Urinary bladder (tissue), 4 donors: Measurements from ENCODE around the gene KATNBL1. TPM values are rescaled to one million over a fixed set of nuclear protein-coding genes. Genes with fewer than 3 reads are reported as not detected.
"Not testable (repeated sequence)": the region's sequence is repeated elsewhere in the genome, so short reads cannot be mapped to it uniquely, and the experiment has no call there.

Experiments used
- DNase-seq: peaks from one replicate; pipeline ENCODE4 v3.0.0-alpha.2; 2015; ENCODE audit errors: extremely low spot score
- H3K27ac ChIP-seq: one replicate; pipeline ENCODE4 v1.5.1; 2013; ENCODE audit warnings: low read depth, mild to moderate bottlenecking, moderate library complexity
- H3K36me3 ChIP-seq: one replicate; pipeline ENCODE4 v1.6.1; 2013; ENCODE audit warnings: mild to moderate bottlenecking, moderate library complexity; ENCODE audit not compliant: insufficient read depth
- H3K4me1 ChIP-seq: one replicate; pipeline ENCODE4 v1.6.1; 2013; ENCODE audit warnings: mild to moderate bottlenecking, moderate library complexity; ENCODE audit not compliant: insufficient read depth
- H3K4me3 ChIP-seq: one replicate; pipeline ENCODE4 v1.5.1; 2013; ENCODE audit warnings: low read depth, low read length
- WGBS: extraction: QIAGEN DNeasy Blood & Tissue Kit; methylation state at CpG from one replicate; pipeline ENCODE4 v1.1.7; 2013; 5-methylcytosine and 5-hydroxymethylcytosine counted together
- polyA plus RNA-seq: library from polyadenylated mRNA; stranded (reverse); fragments of 200-250 nt; gene quantifications from one replicate; pipeline ENCODE4 v1.2.3, GENCODE V29; 2013
- total RNA-seq: library from RNA; depleted of rRNA; stranded (reverse); fragments of >200 nt; gene quantifications from one replicate; pipeline ENCODE4 v1.2.3, GENCODE V29; 2014
- donor health status: healthy with polysubstance abuse.
- donor health status: healthy.

Gene KATNBL1
- total and polyA plus RNA-seq, 2 donors, result 15.3 to 143 TPM

DNA sequence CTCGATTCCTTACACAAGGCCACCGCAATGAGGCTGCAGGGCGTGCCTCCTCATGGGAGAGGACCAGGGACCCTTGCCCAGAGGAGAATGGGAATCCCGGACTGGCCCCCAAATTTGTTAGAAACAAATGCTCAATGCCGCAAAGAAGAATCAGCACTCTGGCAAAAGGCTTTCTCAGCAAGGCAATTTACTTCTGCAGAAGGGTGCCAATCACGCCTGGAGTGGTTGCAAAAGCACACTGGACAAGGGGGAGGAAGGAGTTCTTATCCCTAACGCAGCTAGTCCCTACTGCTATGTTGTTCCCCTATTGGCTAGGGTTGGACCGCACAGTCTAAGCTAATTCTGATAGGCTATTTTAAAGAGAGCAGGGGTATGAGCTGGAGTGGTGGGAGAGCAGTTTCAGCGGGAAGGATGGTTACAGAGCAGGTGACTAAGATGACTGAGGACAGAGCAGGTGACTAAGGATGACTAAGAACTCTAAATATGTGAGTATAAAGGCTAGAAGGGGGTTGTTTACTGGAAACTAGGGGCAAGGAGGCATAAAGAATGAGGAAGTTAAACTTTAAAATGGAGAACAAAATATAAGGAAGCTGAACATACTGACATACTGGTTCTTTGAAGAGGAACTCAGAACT, 48.5 kb downstream of the KATNBL1 start:
- H3K4me1 ChIP-seq, result no peaks in the 10 kb centered on the region
- DNase-seq, result no peak
- H3K4me3 ChIP-seq, result no peak overlapping the region
- H3K36me3 ChIP-seq, result peaks cover 12% of the 10 kb centered on the region
- 82% methylated on average over 9 of the region's 9 CpGs for WGBS
- no peak overlapping the region for H3K27ac ChIP-seq

DNA sequence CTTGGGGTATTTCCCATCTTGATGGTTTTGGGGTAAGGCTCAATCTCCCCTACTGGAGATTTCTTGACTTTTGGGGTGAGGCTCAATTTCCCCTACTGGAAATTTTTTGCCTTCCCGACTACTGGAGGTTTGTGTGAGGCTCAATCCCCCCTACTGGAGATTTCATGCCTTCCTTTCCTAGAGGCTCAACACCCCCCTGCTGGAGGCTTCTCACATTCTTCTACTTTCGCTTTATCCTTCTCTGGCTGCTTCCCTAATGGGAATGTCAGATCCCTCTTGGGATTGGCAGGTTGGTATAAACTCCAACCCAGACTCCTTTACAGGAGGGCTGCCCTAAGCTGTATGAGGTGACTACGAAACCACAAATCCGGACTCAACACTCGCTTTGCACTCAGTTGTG, 49.2 kb downstream of the KATNBL1 start:
- over 99% methylated on average over 5 of the region's 5 CpGs for WGBS
- no peak overlapping the region for H3K27ac ChIP-seq
- peaks cover 12% of the 10 kb centered on the region for H3K36me3 ChIP-seq
- no peak overlapping the region for H3K4me3 ChIP-seq
- DNase-seq, result no peak
- H3K4me1 ChIP-seq, result no peaks in the 10 kb centered on the region

DNA sequence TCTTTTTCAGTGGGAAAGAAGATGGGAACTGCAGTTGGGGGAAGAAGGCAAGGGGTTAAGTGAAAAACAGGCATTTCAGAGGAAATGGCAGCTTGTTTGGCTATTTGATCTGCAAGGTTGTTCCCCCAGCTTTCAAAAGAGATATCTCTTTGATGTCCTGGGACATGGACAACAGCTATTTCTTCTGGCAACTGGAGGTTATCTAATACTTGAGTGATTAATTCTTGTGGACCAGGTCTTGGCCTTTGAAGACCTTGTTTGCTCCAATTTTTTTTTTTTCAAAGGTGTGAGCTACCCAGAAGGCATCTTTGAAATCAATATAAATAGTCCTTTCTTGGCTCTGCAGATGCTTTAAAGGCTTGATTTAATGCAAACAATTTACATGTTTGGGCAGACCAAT, 51.5 kb downstream of the KATNBL1 start:
- no peak overlapping the region for H3K27ac ChIP-seq
- DNase-seq, result no peak
- H3K36me3 ChIP-seq, result peaks cover 12% of the 10 kb centered on the region
- H3K4me1 ChIP-seq, result no peaks in the 10 kb centered on the region
- H3K4me3 ChIP-seq, result no peak overlapping the region

DNA sequence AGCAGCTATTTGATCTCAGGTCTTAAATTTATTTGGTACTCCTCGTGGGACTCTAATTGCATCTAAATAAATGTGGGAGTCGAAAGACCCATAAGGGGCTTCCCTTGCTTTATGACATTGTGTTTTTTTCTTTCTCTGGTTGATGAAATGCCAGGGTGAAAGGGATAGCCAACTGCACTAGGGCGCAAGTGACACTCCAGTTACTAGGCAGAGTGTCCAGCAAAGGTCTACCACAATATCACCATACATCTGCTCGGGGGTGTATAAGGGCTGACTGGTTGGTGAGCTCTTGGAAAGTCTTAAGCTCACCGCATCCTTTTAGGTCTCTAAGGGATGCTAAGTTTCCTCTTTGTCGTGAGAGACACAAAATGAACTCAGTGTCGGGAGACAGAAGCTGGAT, 54.0 kb downstream of the KATNBL1 start:
- Histone ChIP-seq H3K4me1 (no peaks in the 10 kb centered on the region), H3K36me3 (peaks cover 6% of the 10 kb centered on the region), H3K4me3 (no peak overlapping the region), H3K27ac (no peak overlapping the region)
- no peak for DNase-seq
- WGBS, result 91% methylated on average over 7 of the region's 7 CpGs

DNA sequence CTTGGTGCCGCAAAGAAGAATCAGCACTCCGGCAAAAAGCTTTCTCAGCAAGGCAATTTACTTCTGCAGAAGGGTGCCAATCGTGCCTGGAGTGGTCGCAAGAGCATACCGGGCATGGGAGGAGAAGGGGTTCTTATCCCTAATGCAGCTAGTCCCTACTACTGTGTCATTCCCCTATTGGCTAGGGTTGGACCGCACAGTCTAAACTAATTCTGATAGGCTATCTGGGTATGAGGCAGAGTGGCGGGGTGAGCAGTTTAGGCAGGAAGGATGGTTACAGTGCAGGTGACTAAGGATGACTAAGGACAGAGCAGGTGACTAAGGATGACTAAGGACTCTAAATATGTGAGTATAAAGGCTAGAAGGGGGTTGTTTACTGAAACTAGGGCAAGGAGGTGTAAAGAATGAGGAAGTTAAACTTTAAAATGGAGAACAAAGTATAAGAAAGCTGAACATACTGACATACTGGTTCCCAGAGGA, 55.1 kb downstream of the KATNBL1 start:
- 89% methylated on average over 7 of the region's 7 CpGs for WGBS
- H3K36me3 ChIP-seq, result peaks cover 3% of the 10 kb centered on the region
- H3K4me3 ChIP-seq, result no peak overlapping the region
- no peaks in the 10 kb centered on the region for H3K4me1 ChIP-seq
- DNase-seq, result no peak
- no peak overlapping the region for H3K27ac ChIP-seq

DNA sequence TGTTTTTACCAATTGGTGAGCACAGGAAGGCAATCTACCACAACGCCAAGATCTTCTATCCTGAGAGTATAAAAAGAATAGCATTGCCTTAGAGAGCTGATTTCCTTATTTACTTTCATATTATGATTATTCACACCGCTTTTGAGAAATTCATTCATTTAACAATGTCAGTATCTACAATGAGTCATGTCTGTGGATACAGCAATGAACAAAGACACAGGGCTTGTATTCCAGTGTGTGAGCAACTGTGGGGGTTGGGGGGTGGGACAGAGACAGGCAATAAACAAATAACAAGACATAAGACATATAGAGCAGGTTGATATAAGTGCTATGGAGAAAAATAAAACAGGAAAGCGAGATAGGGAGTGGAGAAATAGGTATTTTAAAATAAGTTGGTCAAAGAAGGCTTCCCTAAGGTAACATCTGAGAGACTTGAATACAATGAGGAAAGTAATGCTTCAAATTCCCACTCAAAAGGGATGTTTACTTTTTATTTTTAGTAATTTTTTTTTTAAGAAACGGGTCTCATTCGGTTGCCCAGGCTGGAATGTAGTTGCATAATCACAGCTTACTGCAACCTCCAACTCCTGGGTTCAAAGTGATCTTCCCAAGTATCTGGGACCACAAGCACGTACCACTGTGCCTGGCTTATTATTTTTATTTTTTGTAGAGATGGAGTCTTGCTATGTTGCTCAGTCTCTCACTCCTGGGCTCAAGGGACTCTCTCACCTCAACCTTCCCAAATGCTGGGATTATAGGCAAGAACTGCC, 62.3 kb downstream of the KATNBL1 start:
- Histone ChIP-seq H3K4me3 (no peak overlapping the region), H3K27ac (no peak overlapping the region), H3K36me3 (peaks cover 3% of the 10 kb centered on the region), H3K4me1 (no peaks in the 10 kb centered on the region)
- no peak for DNase-seq
- 60% methylated on average over 6 of the region's 6 CpGs for WGBS

DNA sequence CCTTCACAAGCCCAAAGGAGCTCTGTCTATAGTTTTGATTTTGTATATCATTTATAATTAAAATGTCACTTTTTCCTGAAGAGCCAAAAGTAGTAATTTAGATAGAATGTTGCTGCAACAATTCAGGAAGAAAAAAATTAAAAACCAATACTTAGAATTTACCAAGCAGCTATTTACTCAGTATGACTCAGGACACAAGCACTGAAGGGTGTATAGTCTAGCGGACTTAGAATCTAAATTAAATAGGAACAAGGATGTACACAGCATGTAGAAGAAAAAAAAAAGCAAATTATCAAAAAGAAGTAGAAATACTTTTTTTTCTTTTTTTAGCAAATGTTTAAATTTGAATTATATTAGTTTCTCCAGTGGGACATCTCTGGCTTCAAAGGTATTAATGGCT, 76.4 kb downstream of the KATNBL1 start:
- no peak for DNase-seq
- no peaks in the 10 kb centered on the region for H3K4me1 ChIP-seq
- H3K27ac ChIP-seq, result no peak overlapping the region
- WGBS, result 91% methylated on average over 1 of the region's 1 CpG
- no peak overlapping the region for H3K4me3 ChIP-seq
- H3K36me3 ChIP-seq, result no peaks in the 10 kb centered on the region

DNA sequence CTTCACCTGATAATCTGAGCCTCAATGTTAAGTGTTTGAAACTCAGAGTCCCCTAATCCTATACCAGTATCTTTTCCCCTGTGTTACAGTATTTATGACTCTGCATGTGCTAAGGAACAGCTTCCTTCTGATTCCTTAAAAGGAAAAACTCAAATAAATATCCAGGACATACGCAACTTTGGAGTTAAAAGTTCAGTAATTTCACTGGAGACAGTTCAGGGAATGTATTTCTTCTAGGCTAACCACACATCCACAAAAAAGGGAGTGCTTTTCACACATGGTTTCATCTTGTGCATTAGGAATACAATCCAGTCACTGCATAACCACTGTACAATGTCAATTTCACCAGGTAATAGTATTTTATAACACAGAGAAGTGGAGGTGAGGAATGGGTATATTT, 77.0 kb downstream of the KATNBL1 start:
- Histone ChIP-seq H3K36me3 (no peaks in the 10 kb centered on the region), H3K27ac (no peak overlapping the region), H3K4me1 (no peaks in the 10 kb centered on the region), H3K4me3 (no peak overlapping the region)
- DNase-seq, result no peak
- WGBS, result 75% methylated on average over 1 of the region's 1 CpG

DNA sequence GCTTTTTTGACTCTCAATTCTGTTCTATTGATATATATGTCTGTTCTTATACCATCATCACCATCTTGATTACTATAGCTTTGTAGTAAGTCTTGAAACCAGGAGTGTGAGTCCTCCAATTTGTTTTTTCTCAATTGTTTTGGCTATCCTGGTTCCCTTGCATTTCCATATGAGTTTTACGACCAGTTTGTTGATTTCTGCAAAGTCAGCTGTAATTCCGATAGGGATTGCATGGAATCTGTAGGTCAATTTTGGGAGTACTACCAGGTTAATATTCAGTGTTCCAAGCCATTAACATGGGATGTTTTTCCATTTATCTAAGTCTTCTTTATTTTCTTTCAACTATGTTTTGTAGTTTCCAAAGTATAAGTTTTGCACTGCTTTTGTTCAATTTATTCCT, 81.0 kb downstream of the KATNBL1 start:
- H3K4me1 ChIP-seq, result no peaks in the 10 kb centered on the region
- no peak overlapping the region for H3K27ac ChIP-seq
- H3K4me3 ChIP-seq, result no peak overlapping the region
- WGBS, result 45% methylated on average over 2 of the region's 2 CpGs
- H3K36me3 ChIP-seq, result no peaks in the 10 kb centered on the region
- no peak for DNase-seq

DNA sequence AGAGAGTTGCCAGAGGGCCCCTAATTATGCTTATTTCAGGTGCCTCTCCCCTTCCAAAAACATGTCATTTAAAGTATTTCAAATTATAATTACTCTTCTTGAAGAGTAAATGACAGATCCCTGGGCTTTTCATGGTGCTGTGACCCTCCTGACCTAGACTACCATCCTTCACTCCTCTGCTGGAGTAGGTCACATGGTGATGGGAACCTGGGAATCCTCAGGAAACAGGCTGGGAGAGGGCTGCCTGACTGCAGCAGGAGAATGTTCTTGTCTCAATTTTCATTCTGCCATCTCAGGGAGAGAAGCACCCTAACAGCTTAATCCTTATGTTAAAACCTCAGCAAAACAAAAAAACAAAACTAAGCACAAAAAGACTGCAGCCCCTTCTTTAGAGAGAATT, 83.4 kb downstream of the KATNBL1 start:
- no peak overlapping the region for H3K27ac ChIP-seq
- no peak for DNase-seq
- H3K4me3 ChIP-seq, result no peak overlapping the region
- H3K4me1 ChIP-seq, result no peaks in the 10 kb centered on the region
- no peaks in the 10 kb centered on the region for H3K36me3 ChIP-seq

DNA sequence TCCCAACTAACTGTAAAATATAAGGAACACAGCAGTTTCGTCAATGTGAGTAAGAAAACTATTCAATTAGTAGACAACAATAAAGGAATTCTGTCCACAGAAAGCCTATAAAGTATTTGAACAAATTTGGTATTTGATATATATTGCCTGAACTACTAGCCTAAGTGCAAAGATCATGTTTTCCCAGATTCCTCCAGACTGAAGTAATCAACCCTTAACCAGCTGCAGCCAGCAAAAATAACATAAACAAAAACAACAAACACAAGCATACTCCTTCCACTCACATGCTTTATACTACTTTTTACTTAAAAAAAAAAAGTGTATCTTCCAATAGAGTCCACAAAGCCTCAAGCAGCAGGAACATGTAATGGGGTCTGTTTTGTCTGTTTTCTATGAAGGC, 84.0 kb downstream of the KATNBL1 start:
- no peak for DNase-seq
- Histone ChIP-seq H3K4me3 (no peak overlapping the region), H3K27ac (no peak overlapping the region), H3K36me3 (no peaks in the 10 kb centered on the region), H3K4me1 (no peaks in the 10 kb centered on the region)
- WGBS, result 56% methylated on average over 1 of the region's 1 CpG

DNA sequence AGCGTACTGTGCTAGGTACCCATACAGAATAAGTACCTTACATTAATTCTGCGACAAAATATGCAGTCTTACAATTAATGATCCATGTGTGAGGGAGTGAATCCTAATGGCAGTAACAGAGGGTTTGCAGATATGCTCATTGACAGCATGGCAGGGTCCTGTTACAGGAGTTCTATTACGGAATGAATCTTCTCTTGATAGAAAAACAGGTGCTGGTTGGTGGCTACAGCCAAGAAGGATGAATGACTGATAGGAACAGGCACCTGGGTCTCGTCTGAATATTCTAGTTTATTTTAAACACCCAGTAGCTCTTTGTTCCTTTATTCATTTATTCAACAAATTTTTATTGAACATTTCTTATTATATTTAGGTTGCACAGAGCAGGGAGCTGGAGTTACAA, 85.2 kb downstream of the KATNBL1 start:
- no peaks in the 10 kb centered on the region for H3K4me1 ChIP-seq
- 79% methylated on average over 4 of the region's 4 CpGs for WGBS
- H3K4me3 ChIP-seq, result no peak overlapping the region
- DNase-seq, result no peak
- no peak overlapping the region for H3K27ac ChIP-seq
- H3K36me3 ChIP-seq, result no peaks in the 10 kb centered on the region

DNA sequence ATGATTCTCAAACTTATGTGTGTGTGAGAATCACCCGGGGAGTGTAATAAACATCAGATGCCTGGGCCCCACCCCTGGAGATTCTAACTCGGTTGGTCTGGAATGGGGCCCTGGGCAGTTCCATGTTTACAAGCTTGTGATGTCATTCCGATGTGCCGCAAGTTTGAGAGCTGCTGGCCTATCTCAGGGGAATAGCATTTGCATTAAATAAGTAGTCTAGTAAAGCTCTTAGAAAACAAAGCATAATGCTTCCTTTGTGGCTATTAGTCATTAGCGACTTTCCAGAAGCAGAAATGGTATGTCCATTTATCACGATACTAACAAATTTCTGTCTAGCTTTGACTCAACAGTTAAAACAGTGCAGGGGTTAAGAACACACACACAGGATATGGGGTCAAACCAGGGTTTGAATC, 87.1 kb downstream of the KATNBL1 start:
- Histone ChIP-seq H3K27ac (no peak overlapping the region), H3K4me3 (no peak overlapping the region), H3K4me1 (no peaks in the 10 kb centered on the region), H3K36me3 (no peaks in the 10 kb centered on the region)
- no peak for DNase-seq
- 41% methylated on average over 6 of the region's 6 CpGs for WGBS

DNA sequence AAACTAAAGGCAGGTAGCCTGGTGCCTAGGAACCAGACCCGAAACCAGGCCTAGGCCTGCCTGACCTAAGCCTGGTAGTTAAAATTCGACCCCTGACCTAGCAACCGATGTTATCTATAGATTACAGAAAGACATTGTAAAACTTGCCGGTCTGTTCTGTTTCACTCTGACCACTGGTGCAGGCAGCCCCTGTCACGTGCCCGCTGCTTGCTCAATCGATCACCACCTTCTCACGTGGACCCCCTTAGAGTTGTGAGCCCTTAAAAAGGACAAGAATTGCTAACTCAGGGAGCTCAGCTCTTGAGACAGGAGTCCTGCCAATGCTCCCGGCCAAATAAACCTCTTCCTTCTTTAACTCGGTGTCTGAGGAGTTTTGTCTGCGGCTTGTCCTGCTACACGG, 88.1 kb downstream of the KATNBL1 start:
- WGBS, result 47% methylated on average over 12 of the region's 12 CpGs
- not testable (repeated sequence) for DNase-seq, H3K27ac ChIP-seq

More for the DNA sequence above, 88.1 kb downstream of the KATNBL1 start:
- H3K4me3 ChIP-seq, H3K36me3 ChIP-seq, H3K4me1 ChIP-seq: not testable (repeated sequence)
